Body of pancreas (tissue), 4 donors: ENCODE data around the gene GRB2. TPM values are rescaled to one million over a fixed set of nuclear protein-coding genes. Genes with fewer than 3 reads are reported as not detected.
"Not testable (repeated sequence)": the region's sequence is repeated elsewhere in the genome, so short reads cannot be mapped to it uniquely, and the experiment has no call there.

Experiments
- ATAC-seq: fragments of 150-250 bp; one replicate; pipeline ENCODE4 v1.9.1; 2016
- DNase-seq, 4 donors: peaks; one replicate each; pipeline ENCODE4 v3.0.0-alpha.2; 2019
- H3K27ac ChIP-seq, 4 donors: fragments of 200-600 bp; sonication (generic); 1 replicate in 3 of 4; 2 replicates in 1 of 4; pipeline versions ENCODE4 v1.5.1 to v1.6.1; 2016 to 2019; ENCODE audit warnings: mild to moderate bottlenecking in 1 of 4, mixed read lengths in 1 of 4, moderate library complexity in 1 of 4
- H3K27me3 ChIP-seq, 2 donors: fragments of 200-600 bp; sonication (generic); one replicate each; pipeline ENCODE4 v1.6.0; 2016; ENCODE audit warnings: mild to moderate bottlenecking in 1 of 2
- H3K36me3 ChIP-seq, 2 donors: fragments of 200-600 bp; sonication (generic); replicated peaks in 1 of 2; 2 replicates each; pipeline ENCODE4 v1.5.1; 2016; ENCODE audit warnings: low read depth in 2 of 2; ENCODE audit not compliant: insufficient read depth in 1 of 2
- H3K4me1 ChIP-seq: fragments of 200-600 bp; sonication (generic); one replicate; pipeline ENCODE4 v1.6.0; 2016
- H3K4me3 ChIP-seq, 2 donors: fragments of 200-600 bp; sonication (generic); 1 replicate in 1 of 2; 2 replicates in 1 of 2; pipeline ENCODE4 v1.5.1; 2016 to 2019
- H3K9me3 ChIP-seq, 3 donors: fragments of 200-600 bp; sonication (generic); 1 replicate in 2 of 3; 2 replicates in 1 of 3; pipeline ENCODE4 v1.5.1; 2016
- POLR2A ChIP-seq, 3 donors: fragments of 450-650 bp; IDR thresholded peaks; one replicate each; pipeline ENCODE4 v1.6.1; 2016; ENCODE audit warnings: antibody characterized with exemption in 3 of 3, mild to moderate bottlenecking in 2 of 3
- WGBS, 2 donors: methylation state at CpG; one replicate each; pipeline ENCODE4 v1.1.5; 2017; 5-methylcytosine and 5-hydroxymethylcytosine counted together
- intact Hi-C: fragments of 100-400 bp; cut with DNase I; formaldehyde crosslinking; loops from one replicate; pipeline ENCODE4 v1.15.1; 2023
- total RNA-seq, 2 donors: library from RNA; depleted of rRNA; stranded (reverse); fragments of >200 nt; gene quantifications; one replicate each; pipeline ENCODE4 v1.1.0, GENCODE V29; 2016
- TF ChIP-seq, protein P1 (sequence below), 7 experiments: fragments of 450-650 bp in 4 of 7; fragments of 200-600 bp in 3 of 7; sonication (generic) in 3 of 7; IDR thresholded peaks; one replicate each; pipeline ENCODE4 v1.5.1; 2016 to 2019; ENCODE audit warnings: antibody characterized with exemption in 7 of 7

GRB2 gene
- total RNA-seq, 2 donors from 2014 or later: 51.9 to 118 TPM

DNA sequence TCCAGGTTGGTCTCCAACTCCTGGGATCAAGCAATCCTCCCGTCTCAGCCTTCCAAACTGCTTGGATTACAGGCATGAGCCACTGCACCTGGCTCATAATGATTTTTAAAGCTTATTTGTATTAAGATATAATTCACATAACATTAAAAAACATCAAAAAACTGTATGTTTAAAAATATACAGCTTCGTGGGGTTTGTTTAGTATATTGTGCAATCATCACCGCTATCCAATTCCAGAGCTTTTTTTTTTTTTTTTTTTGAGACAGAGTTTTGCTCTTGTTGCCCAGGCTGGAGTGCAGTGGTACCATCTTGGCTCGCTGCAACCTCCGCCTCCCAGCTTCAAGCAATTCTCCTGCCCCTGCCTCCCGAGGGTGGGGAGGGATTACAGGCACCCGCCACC lies 105.2 kb downstream of the GRB2 start:
- Histone ChIP-seq H3K27me3 (no peaks in the 10 kb centered on the region), H3K4me1 (no peaks in the 10 kb centered on the region), H3K9me3 (no peaks in the 10 kb centered on the region), H3K36me3 (no peaks in the 10 kb centered on the region), H3K4me3 (no peak overlapping the region), H3K27ac (no peak overlapping the region)
- DNase-seq (no peak), ATAC-seq (no peak)
- 60 to 75% methylated on average over 7 of the region's 7 CpGs for WGBS, 2 donors
- intact Hi-C loops: no loop called here
- TF ChIP-seq, protein P1, sequence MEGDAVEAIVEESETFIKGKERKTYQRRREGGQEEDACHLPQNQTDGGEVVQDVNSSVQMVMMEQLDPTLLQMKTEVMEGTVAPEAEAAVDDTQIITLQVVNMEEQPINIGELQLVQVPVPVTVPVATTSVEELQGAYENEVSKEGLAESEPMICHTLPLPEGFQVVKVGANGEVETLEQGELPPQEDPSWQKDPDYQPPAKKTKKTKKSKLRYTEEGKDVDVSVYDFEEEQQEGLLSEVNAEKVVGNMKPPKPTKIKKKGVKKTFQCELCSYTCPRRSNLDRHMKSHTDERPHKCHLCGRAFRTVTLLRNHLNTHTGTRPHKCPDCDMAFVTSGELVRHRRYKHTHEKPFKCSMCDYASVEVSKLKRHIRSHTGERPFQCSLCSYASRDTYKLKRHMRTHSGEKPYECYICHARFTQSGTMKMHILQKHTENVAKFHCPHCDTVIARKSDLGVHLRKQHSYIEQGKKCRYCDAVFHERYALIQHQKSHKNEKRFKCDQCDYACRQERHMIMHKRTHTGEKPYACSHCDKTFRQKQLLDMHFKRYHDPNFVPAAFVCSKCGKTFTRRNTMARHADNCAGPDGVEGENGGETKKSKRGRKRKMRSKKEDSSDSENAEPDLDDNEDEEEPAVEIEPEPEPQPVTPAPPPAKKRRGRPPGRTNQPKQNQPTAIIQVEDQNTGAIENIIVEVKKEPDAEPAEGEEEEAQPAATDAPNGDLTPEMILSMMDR (IDR thresholded peaks at IDR 0.05): no peak
- no peak for TF ChIP-seq POLR2A (IDR thresholded peaks at IDR 0.05)

DNA sequence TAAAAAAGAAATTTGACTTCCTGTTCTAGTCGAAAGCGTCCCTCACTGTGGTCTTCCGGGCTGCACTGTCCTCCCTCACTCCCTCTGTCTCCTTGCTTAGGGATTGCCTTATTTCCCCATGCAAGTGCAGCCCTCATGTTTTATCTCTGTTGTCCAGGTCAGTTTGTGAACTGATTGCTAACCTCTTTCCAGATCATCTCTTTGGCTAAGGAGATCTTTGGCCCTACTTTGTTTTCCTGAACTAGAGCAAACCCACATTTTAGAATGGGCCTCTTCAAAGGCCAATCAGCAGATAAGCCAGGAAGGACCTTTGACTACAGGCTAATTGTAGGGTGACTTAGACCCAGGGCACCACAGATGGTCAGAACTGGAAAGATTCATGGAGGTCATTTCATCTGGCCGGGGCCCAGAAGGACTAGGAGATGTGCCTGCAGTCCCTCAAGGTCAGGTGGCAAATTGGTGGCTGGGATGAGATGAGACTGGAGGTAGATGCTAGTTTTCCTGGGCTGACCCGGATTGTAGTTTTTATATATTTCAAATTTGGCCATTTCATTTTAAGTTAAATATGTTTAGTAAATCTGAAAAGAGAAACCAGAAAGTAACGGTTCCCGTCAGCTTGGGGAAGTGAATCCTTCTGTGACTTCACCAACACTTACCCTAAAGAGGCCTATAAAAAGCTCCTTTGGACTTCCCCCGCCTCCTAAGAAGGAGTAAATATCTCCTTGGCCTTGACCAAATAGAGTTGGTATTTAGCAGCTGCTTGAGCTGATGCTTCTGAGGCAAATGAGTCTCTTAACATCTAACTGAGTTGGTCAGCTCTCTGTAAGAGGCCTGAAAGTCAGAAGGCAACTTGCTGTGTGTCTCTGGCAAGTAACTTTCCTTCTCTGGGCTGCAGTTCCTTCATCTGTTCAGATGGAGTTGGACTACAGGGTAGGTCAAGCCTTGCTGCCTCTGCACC lies 110.0 kb downstream of the GRB2 start:
- ATAC-seq: no peak
- 74 to 83% methylated on average over 8 of the region's 8 CpGs for WGBS, 2 donors

DNA sequence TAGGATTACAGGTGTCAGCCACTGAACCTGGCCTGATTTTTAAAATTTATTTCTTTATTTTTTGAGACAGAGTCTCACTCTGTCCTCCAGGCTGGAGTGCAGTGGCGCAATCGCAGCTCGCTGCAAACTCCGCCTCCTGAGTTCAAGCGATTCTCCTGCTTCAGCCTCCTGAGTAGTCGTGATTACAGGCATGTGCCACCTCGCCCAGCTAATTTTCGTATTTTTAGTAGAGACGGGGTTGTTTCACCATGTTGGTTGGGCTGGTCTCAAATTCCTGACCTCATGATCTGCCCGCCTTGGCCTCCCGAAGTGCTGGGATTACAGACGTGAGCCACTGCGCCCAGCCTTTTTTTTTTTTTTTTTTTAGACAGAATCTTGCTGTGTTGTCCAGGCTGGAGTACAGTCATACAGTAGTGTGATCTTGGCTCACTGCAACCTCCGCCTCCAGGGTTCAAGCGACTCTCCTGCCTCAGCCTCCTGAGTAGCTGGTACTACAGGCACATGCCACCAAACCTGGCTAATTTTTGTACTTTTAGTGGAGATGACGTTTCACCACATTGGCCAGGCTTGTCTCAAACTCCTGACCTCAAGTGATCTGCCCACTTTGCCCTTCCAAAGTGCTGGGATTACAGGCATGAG lies 112.5 kb downstream of the GRB2 start:
- DNase-seq: peak in 1 of 4 donors; percentile 55
- intact Hi-C loops, H3K36me3 ChIP-seq, H3K4me3 ChIP-seq, ATAC-seq, H3K9me3 ChIP-seq, H3K27me3 ChIP-seq, H3K4me1 ChIP-seq: not testable (repeated sequence)
- WGBS, 2 donors: 51 to 70% methylated on average over 15 to 16 of the region's 16 CpGs
- peak overlapping the region in 1 of 4 donors; percentile 45 for H3K27ac ChIP-seq

More for the DNA sequence above, 110.0 kb downstream of the GRB2 start:
- peak in 1 of 4 donors; percentile 42 for DNase-seq
- no peak for TF ChIP-seq POLR2A (IDR thresholded peaks at IDR 0.05)
- TF ChIP-seq, protein P1 (IDR thresholded peaks at IDR 0.05): no peak
- H3K4me3 ChIP-seq: no peak overlapping the region
- no peaks in the 10 kb centered on the region for H3K9me3 ChIP-seq
- no peaks in the 10 kb centered on the region for H3K36me3 ChIP-seq
- no peaks in the 10 kb centered on the region for H3K27me3 ChIP-seq
- H3K4me1 ChIP-seq: no peaks in the 10 kb centered on the region
- peak overlapping the region in 1 of 4 donors; percentile 79 for H3K27ac ChIP-seq
- intact Hi-C loops: no loop called here

DNA sequence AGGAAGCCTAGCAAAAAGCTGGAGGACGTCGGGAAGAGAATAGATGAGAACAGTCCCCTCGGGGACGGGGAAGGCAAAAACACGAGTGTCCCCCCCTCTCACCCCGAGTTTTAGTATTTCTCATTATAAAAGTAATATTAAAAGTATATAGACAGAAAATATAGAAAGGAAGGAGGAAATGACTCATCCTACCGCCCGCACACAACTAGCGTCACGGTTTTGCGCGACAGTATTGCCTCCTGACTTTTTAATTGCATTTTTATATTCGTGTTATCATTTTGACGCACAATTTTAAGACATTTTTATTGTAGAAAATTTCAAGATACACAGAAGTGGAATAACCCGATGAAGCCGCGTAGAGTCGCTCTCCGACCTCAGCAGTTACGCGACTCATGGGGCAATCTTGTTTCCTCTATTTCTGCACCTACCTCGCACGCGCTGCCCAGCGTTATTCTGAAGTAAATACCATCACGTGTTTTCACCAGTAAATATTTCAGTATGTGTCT lies 115.6 kb downstream of the GRB2 start:
- Histone ChIP-seq H3K9me3 (no peaks in the 10 kb centered on the region), H3K27me3 (no peaks in the 10 kb centered on the region), H3K27ac (peak overlapping the region; percentile 69 to 98 (median 87)), H3K4me1 (peaks cover 14% of the 10 kb centered on the region), H3K36me3 (no peaks in the 10 kb centered on the region), H3K4me3 (peak overlapping the region in 1 of 2 donors; percentile 75)
- 1% methylated on average over 26 of the region's 26 CpGs for WGBS, 2 donors
- TF ChIP-seq, protein P1 (IDR thresholded peaks at IDR 0.05): peak in 4 of 7 experiments; percentile 7 to 49 (median 33)
- no peak for TF ChIP-seq POLR2A (IDR thresholded peaks at IDR 0.05)
- peak; percentile 19 for ATAC-seq
- DNase-seq: peak; percentile 46 to 77 (median 56)
- intact Hi-C loops: no loop called here
